Activated CD4-positive, alpha-beta memory T cell treated with anti-CD3 and anti-CD28 coated beads for 36 hours (primary cell): Measurements from ENCODE around the gene CEP97. TPM values are rescaled to one million over a fixed set of nuclear protein-coding genes. Genes with fewer than 3 reads are reported as not detected.
"Not testable (repeated sequence)": the region's sequence is repeated elsewhere in the genome, so short reads cannot be mapped to it uniquely, and the experiment has no call there.

Experiments
- CTCF ChIA-PET: fragments of 350-600 bp; sonication (Branson Sonifier 250); formaldehyde crosslinking; loops from one replicate; lab custom pipeline; 2021; ENCODE audit warnings: antibody characterized with exemption, inconsistent platforms; lab: Charles Lee
- POLR2A ChIA-PET: fragments of 350-600 bp; sonication (Branson Sonifier 250); formaldehyde crosslinking; loops from one replicate; lab custom pipeline; 2021; ENCODE audit warnings: antibody characterized with exemption; lab: Charles Lee
- DNase-seq: peaks from one replicate; pipeline ENCODE4 v3.0.0-alpha.2; 2020
- H3K27ac Mint-ChIP-seq: one replicate; pipeline ENCODE4 v1.8.0; 2021; ENCODE audit warnings: mixed read lengths
- H3K27me3 Mint-ChIP-seq: one replicate; pipeline ENCODE4 v1.8.0; 2021; ENCODE audit warnings: mixed read lengths
- H3K36me3 Mint-ChIP-seq: one replicate; pipeline ENCODE4 v1.8.0; 2021; ENCODE audit warnings: mixed read lengths
- H3K4me1 Mint-ChIP-seq: one replicate; pipeline ENCODE4 v1.8.0; 2021; ENCODE audit warnings: low read depth, mixed read lengths
- H3K4me3 Mint-ChIP-seq: one replicate; pipeline ENCODE4 v1.8.0; 2021; ENCODE audit warnings: mild to moderate bottlenecking, mixed read lengths
- H3K9me3 Mint-ChIP-seq: one replicate; pipeline ENCODE4 v1.8.0; 2021; ENCODE audit warnings: mixed read lengths
- intact Hi-C: fragments of 100-400 bp; cut with micrococcal nuclease; formaldehyde crosslinking; loops from one replicate; pipeline ENCODE4 v1.15.1; 2023
- total RNA-seq, 2 experiments: library from RNA; stranded (reverse); gene quantifications; one replicate each; pipeline ENCODE4 v1.2.3, GENCODE V29; 2021

Gene CEP97
- total RNA-seq, 2 experiments from 2014 or later: 16.6 to 17.9 TPM

DNA sequence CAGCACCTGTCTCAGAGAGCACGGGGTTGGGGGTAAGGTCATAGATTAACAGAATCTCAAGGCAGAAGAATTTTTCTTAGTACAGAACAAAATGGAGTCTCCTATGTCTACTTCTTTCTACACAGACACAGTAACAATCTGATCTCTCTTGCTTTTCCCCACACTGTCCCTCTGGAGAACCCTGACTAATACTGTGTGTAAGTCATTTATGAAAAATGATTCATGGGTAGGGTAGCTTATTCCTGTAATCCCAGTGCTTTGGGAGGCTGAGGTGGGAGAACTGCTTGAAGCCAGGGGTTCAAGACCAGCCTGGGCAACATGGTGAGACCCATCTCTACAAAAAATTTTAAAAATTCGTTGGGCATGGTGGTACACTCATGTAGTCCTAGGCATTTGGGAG lies 19.8 kb upstream of the CEP97 start:
- H3K9me3 Mint-ChIP-seq, H3K27ac Mint-ChIP-seq, DNase-seq, H3K36me3 Mint-ChIP-seq, H3K4me1 Mint-ChIP-seq, H3K27me3 Mint-ChIP-seq, intact Hi-C loops, CTCF ChIA-PET, H3K4me3 Mint-ChIP-seq: not testable (repeated sequence)
- POLR2A ChIA-PET: interaction anchor here (1.0 kb wide), 1 partner anchor 16 kb away, joined by 3 read pairs; no protein-coding TSS in a partner anchor

GRCh38 chr3:101709126-101709525 lies 15.3 kb upstream of the CEP97 start:
- H3K27ac Mint-ChIP-seq: no peak overlapping the region
- no peaks in the 10 kb centered on the region for H3K27me3 Mint-ChIP-seq
- CTCF ChIA-PET: interaction anchor here (0.8 to 2.4 kb wide), 3 partner anchors 10 to 43 kb away, joined by 3 to 11 read pairs (median 5); no protein-coding TSS in a partner anchor

GRCh38 chr3:101718455-101718854 lies 6.0 kb upstream of the CEP97 start:
- ChIA-PET CTCF (interaction anchor here (0.9 to 2.1 kb wide), 2 partner anchors 11 to 511 kb away, joined by 3 to 11 read pairs; no protein-coding TSS in a partner anchor), POLR2A (no interaction called here)
- no peaks in the 10 kb centered on the region for H3K9me3 Mint-ChIP-seq
- no peak for DNase-seq
- peaks cover 27% of the 10 kb centered on the region for H3K4me1 Mint-ChIP-seq
- H3K4me3 Mint-ChIP-seq: no peak overlapping the region
- H3K27ac Mint-ChIP-seq: no peak overlapping the region
- intact Hi-C loops: no loop called here
- H3K36me3 Mint-ChIP-seq: no peaks in the 10 kb centered on the region
- no peaks in the 10 kb centered on the region for H3K27me3 Mint-ChIP-seq

More at GRCh38 chr3:101709126-101709525, 15.3 kb upstream of the CEP97 start:
- no peak overlapping the region for H3K4me3 Mint-ChIP-seq
- no peaks in the 10 kb centered on the region for H3K4me1 Mint-ChIP-seq
- H3K9me3 Mint-ChIP-seq: no peaks in the 10 kb centered on the region
- no peak for DNase-seq
- POLR2A ChIA-PET: interaction anchor here (0.5 kb wide), 1 partner anchor 52 kb away, joined by 3 read pairs; no protein-coding TSS in a partner anchor
- intact Hi-C loops: no loop called here
- no peaks in the 10 kb centered on the region for H3K36me3 Mint-ChIP-seq

- intact Hi-C loops: loop anchor here (5.0 kb wide), 1 partner anchor 218 kb away; no protein-coding TSS in a partner anchor
- POLR2A ChIA-PET: no interaction called here
- no peaks in the 10 kb centered on the region for H3K36me3 Mint-ChIP-seq
Measured at GRCh38 chr3:101719604-101720185, 4.7 kb upstream of the CEP97 start.

DNA sequence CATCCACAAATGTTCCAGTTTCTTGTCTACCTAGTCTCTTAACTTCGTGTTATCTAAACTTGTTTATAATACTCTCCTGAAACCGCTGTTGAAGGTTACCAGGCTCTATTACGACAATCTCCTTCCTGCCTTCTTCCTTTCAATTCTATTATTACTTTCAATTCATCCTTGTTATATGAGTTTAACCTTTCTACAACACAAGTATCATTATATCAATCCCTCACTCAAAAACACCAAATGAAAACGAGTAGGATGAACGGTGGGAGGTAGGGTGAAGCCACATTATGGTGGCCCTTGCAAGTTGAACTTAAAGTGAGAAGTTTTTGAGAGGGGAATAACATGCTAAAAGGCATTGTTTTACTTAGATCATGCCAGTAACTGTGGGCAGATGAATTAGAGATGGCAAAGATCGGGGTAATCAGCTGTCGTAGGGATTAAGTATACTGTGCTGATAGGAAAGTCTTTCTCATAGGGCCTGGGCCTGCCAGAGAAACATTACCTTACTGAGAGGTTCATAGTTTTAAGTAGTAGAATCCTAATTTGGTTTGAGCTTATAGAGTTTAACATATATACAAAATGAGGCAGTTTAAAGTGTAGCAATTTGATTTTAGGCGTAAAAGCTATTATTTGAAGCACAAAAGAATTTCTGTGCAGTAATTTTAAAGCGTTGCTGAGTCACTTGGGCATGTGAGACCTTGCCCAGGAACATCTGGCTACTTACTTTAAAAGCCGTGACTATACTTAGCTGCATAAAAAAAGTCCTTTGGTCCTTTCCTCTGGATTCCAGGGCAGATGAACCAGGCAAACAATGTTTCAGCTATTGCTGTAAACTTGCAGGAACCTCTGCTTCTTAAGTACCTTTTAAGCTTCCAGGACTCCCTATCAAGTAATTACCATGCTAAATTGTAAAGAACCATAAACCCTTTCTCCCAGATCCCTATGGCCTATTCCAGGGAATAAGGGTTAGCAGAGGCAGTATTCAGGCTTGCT lies 3.3 kb upstream of the CEP97 start:
- DNase-seq: peak; percentile 35
- no peaks in the 10 kb centered on the region for H3K27me3 Mint-ChIP-seq
- H3K27ac Mint-ChIP-seq: peak overlapping the region; percentile 90
- ChIA-PET CTCF (interaction anchor here (0.6 to 1.1 kb wide), 6 partner anchors 12 to 131 kb away, joined by 3 read pairs; no protein-coding TSS in a partner anchor), POLR2A (interaction anchor here (0.7 to 1.4 kb wide), 7 partner anchors 16 to 65 kb away, joined by 3 to 6 read pairs (median 3); partner anchors contain the start of genes NXPE3 and RPL24)
- no peaks in the 10 kb centered on the region for H3K9me3 Mint-ChIP-seq
- peak overlapping the region; percentile 53 for H3K4me3 Mint-ChIP-seq
- intact Hi-C loops: loop anchor here (5.0 kb wide), 1 partner anchor 216 kb away; no protein-coding TSS in a partner anchor
- no peaks in the 10 kb centered on the region for H3K36me3 Mint-ChIP-seq
- H3K4me1 Mint-ChIP-seq: peaks cover 37% of the 10 kb centered on the region

More at GRCh38 chr3:101719604-101720185, 4.7 kb upstream of the CEP97 start:
- H3K4me1 Mint-ChIP-seq: peaks cover 33% of the 10 kb centered on the region
- no peaks in the 10 kb centered on the region for H3K9me3 Mint-ChIP-seq
- H3K4me3 Mint-ChIP-seq: no peak overlapping the region
- no peaks in the 10 kb centered on the region for H3K27me3 Mint-ChIP-seq
- no peak for DNase-seq
- CTCF ChIA-PET: interaction anchor here (1.5 to 2.1 kb wide), 2 partner anchors 12 to 82 kb away, joined by 4 to 11 read pairs; no protein-coding TSS in a partner anchor
- H3K27ac Mint-ChIP-seq: peak overlapping the region; percentile 23

DNA sequence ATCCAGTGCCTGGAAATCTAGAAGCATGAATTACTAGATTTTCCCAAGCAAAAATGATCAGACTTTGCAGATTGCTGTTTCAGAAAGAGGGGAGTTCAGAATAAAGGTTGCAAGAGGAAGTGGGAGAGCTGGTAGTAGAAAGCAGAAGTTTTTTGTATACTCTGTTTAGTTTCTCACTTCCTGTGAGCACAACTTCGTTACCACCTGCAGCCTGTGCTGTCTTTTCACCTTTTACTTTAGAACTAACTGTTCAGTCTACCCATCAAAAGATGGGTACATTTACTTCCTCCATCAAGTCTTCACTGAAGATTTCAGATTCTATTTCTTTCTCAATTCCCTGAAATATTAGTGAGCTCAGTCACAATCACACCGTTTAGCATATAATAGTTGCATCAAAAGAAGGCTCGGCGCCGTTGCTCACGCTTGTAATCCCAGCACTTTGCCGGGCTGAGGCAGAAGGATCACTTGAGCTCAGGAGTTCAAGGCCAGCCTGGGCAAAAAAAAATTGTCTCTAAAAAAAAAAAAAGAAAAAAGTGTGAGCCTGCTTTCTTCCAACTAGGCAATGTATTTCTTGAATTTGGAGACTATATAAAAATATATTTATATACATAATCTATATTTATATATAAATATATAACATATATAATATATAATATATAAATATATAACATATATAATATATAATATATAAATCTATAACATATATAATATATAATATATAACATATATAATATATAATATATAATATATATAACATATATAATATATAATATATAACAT lies 1.8 kb upstream of the CEP97 start:
- CTCF ChIA-PET: no interaction called here
- peak overlapping the region; percentile 57 for H3K4me3 Mint-ChIP-seq
- no peaks in the 10 kb centered on the region for H3K9me3 Mint-ChIP-seq
- DNase-seq: peak; percentile 33
- POLR2A ChIA-PET: interaction anchor here (0.6 to 1.2 kb wide), 2 partner anchors 57 to 167 kb away, joined by 4 to 6 read pairs; partner anchors contain the start of gene NXPE3
- peaks cover 42% of the 10 kb centered on the region for H3K4me1 Mint-ChIP-seq
- intact Hi-C loops: loop anchor here (5.0 kb wide), 1 partner anchor 215 kb away; no protein-coding TSS in a partner anchor
- H3K36me3 Mint-ChIP-seq: peaks cover 2% of the 10 kb centered on the region
- H3K27ac Mint-ChIP-seq: peak overlapping the region; percentile 90
- no peaks in the 10 kb centered on the region for H3K27me3 Mint-ChIP-seq

DNA sequence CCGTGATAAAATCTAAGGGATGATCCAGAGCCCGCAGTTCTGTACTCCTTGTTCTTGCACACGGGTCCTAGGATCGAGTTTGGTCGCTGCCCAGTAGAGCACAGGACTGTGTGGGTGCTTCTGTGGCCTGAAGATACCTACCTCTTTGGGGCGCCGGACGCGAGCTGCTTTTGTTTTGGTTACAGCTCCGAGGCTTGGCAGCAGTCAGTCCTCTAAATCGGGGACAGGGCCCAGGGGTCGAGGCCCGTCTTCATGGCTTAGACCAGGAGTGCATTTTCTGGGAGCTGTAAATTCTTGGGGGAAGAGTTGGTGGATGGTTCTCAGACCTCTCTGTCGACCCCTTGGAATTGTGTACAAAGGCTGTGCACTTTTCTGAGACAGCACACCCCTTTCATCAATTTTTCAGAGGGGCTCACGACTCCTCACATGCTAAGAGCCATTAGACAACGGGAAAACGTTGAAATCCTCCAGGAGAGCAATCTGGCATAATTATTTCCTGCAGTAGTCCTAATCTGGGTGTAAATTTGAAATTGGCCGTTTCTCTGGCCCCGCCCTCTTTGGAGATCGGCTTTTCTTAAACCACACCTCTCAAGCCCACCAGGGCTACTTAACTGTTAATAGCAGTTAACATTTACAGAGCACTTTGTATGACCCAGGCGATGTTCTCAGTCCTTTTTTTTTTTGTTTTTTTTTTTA lies 928 bp downstream of the CEP97 start:
- Mint-ChIP-seq H3K27ac (peak overlapping the region; percentile 99), H3K4me1 (peaks cover 41% of the 10 kb centered on the region), H3K4me3 (peak overlapping the region; percentile 99), H3K9me3 (no peaks in the 10 kb centered on the region), H3K27me3 (no peaks in the 10 kb centered on the region), H3K36me3 (peaks cover 14% of the 10 kb centered on the region)
- intact Hi-C loops: loop anchor here (2.0 kb wide), 1 partner anchor 207 kb away; no protein-coding TSS in a partner anchor
- POLR2A ChIA-PET: interaction anchor here (0.8 to 2.1 kb wide), 6 partner anchors 11 to 124 kb away, joined by 3 to 9 read pairs (median 6); partner anchors contain the start of genes NFKBIZ, NXPE3, RPL24 and ZBTB11
- CTCF ChIA-PET: interaction anchor here (1.0 to 1.7 kb wide), 5 partner anchors 17 to 504 kb away, joined by 3 to 7 read pairs (median 3); partner anchors contain the start of genes RPL24 and ZBTB11
- DNase-seq: peak; percentile 54

GRCh38 chr3:101725890-101726275 lies 1.5 kb downstream of the CEP97 start:
- intact Hi-C loops: loop anchor here (2.0 kb wide), 1 partner anchor 207 kb away; no protein-coding TSS in a partner anchor
- peak overlapping the region; percentile 99 for H3K4me3 Mint-ChIP-seq
- no peaks in the 10 kb centered on the region for H3K9me3 Mint-ChIP-seq
- no peaks in the 10 kb centered on the region for H3K27me3 Mint-ChIP-seq
- DNase-seq: no peak
- ChIA-PET POLR2A (interaction anchor here (2.1 kb wide), 1 partner anchor 53 kb away, joined by 9 read pairs; the partner anchor contains the start of gene NXPE3), CTCF (no interaction called here)
- peak overlapping the region; percentile 99 for H3K27ac Mint-ChIP-seq
- H3K36me3 Mint-ChIP-seq: peaks cover 20% of the 10 kb centered on the region
- H3K4me1 Mint-ChIP-seq: peaks cover 38% of the 10 kb centered on the region

DNA sequence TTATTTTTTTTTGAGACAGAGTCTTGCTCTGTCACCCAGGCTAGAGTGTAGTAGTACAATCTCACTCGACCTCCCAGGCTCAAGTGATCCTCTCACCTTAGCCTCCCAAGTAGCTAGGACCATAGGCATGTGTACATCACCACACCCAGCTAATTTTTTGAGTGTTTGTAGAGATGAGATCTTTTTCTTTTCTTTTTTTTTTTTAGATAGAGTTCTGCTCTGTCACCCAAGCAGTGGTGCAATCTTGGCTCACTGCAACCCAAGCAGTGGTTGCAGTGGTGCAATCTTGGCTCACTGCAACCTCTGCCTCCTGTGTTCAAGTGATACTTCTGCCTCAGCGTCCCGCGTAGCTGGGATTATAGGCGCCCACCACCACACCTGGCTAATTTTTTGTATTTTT lies 5.2 kb downstream of the CEP97 start:
- Mint-ChIP-seq H3K27ac (no peak overlapping the region), H3K9me3 (no peaks in the 10 kb centered on the region), H3K36me3 (peaks cover 45% of the 10 kb centered on the region), H3K27me3 (no peaks in the 10 kb centered on the region), H3K4me1 (peaks cover 15% of the 10 kb centered on the region), H3K4me3 (no peak overlapping the region)
- intact Hi-C loops: no loop called here
- ChIA-PET CTCF (no interaction called here), POLR2A (no interaction called here)
- no peak for DNase-seq

DNA sequence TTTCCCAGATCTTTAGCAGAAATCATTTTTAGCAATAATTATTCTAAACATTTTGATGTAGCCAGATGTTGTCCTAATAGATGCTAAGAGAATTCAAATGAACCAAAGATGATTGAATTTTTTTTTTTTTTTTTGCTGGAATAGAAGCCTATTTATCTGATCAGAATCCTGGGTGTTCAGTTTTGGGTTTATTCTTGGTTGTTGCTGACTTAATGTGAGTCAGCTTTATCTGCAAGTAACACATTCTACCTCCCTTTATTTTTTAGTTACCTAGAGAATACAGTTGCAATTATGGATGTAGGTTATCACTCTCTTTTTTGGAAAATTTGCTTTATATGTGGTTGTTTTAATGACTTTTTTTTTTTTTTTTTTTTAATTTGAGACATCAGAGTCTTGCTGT lies 6.4 kb downstream of the CEP97 start:
- ChIA-PET POLR2A (no interaction called here), CTCF (interaction anchor here (0.6 kb wide), 1 partner anchor 1899 kb away, joined by 3 read pairs; no protein-coding TSS in a partner anchor)
- Mint-ChIP-seq H3K27ac (no peak overlapping the region), H3K9me3 (no peaks in the 10 kb centered on the region), H3K4me1 (peaks cover 11% of the 10 kb centered on the region), H3K27me3 (no peaks in the 10 kb centered on the region), H3K36me3 (peaks cover 56% of the 10 kb centered on the region), H3K4me3 (no peak overlapping the region)
- intact Hi-C loops: no loop called here
- DNase-seq: no peak
